LHCN-M2 (cell line): ENCODE results near the gene CYB5B. TPM values are rescaled to one million over a fixed set of nuclear protein-coding genes. Genes with fewer than 3 reads are reported as not detected.

Experiments used
- DNase-seq: peaks from one replicate; pipeline ENCODE4 v3.0.0-alpha.2; 2012; ENCODE audit warnings: low read depth
- total RNA-seq: library from RNA; depleted of rRNA; stranded (reverse); fragments of >200 nt; gene quantifications from 2 replicates; pipeline ENCODE4 v1.2.3, GENCODE V29; 2014

Gene CYB5B
- total RNA-seq, 1 experiment from 2014 or later, result 67.3 TPM

GRCh38 chr16:69483611-69484010 is 59.2 kb downstream of the CYB5B start:
- DNase-seq, result no peak

GRCh38 chr16:69485361-69485760 is 60.9 kb downstream of the CYB5B start:
- no peak for DNase-seq

DNA sequence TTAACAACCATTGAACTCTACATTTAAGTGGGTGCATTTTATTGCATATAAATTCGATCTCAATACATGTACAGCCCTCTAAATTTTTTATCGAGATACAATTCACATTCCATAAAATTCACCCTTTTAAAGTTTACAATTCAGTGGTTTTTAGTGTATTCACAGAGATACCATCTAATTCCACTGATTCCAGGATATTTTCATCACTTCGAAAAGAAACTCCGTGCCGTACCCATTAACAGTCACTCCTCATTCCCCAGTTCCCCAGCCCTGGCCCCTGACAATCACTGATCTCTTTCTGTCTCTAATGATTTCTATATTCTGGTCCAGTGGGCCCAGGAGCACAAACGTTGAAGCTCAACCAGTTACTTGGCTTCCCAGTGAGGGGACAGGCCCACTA is 61.4 kb downstream of the CYB5B start:
- no peak for DNase-seq

- no peak for DNase-seq
Measured at GRCh38 chr16:69486272-69486671, 61.9 kb downstream of the CYB5B start.

GRCh38 chr16:69486724-69487123 is 62.3 kb downstream of the CYB5B start:
- DNase-seq, result no peak

DNA sequence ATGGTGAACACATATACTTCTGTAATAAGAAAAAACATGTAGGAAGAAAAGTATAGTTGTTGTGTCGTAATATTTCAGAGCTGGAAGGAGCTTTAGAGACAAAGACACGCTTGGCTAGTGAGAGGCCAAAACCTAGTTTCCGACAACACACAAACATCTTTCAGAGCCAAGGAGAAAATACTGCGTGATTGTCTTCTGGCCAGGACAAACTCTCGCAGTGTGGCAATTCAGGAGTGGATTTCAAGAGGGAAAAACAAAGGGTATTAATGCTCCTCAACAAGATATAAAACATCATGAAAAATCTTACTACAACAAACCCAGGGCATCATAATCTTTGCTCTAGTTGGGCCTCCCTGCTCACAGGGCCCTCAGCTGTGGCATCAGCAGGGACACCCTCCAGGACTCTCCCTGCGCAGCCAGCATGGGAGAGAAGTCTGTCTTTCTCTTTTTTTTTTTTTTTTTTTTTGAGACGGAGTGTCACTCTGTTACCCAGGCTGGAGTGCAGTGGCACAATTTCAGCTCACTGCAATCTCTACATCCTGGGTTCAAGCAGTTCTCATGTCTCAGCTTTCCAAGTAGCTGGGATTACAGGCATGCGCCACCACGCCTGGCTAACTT is 66.4 kb downstream of the CYB5B start:
- no peak for DNase-seq

GRCh38 chr16:69494991-69495392 is 70.6 kb downstream of the CYB5B start:
- peak; percentile 13 for DNase-seq

DNA sequence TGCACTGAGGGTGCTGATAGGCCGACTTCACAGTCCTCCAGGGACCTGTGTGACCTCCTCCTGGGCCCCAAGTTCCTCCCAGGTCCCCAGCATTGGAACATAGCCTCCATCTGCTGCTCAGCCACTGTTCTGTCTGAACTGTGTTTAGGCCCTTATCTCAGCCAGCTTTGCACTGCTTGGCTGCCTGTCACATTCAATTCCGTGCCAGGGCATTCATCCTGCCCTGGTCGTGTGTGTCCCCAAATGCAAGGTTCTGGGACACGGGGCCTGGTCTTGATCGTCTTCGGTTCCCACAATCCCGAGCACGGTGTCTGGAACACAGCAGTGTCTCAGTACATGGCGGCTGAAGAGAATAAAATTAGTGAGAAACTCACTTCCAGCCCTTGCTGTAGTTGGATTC is 71.4 kb downstream of the CYB5B start:
- no peak for DNase-seq

DNA sequence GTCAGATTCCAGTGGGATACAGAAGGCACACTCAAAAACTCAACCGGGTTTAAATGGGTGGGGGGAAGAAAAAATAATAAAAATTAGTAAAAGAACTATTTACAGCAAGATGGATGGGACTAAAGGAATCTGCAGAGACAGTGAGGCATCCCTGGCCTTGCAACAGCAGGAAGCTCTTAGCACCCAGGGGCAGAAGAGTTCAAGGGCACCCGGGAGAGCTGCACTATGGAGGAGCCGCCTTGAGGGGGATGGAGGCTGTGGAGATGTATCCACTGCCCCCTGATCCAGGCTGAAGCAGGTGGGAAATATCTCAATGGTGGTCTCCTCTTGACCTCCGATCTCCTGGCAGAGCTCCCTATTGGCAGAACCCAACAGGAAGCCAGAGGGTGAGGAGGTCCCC is 72.0 kb downstream of the CYB5B start:
- DNase-seq, result no peak

- DNase-seq, result no peak
Measured at GRCh38 chr16:69496896-69497295, 72.5 kb downstream of the CYB5B start.

- no peak for DNase-seq
Measured at GRCh38 chr16:69497876-69498596, 73.6 kb downstream of the CYB5B start.

GRCh38 chr16:69498926-69499325 is 74.5 kb downstream of the CYB5B start:
- DNase-seq, result no peak

DNA sequence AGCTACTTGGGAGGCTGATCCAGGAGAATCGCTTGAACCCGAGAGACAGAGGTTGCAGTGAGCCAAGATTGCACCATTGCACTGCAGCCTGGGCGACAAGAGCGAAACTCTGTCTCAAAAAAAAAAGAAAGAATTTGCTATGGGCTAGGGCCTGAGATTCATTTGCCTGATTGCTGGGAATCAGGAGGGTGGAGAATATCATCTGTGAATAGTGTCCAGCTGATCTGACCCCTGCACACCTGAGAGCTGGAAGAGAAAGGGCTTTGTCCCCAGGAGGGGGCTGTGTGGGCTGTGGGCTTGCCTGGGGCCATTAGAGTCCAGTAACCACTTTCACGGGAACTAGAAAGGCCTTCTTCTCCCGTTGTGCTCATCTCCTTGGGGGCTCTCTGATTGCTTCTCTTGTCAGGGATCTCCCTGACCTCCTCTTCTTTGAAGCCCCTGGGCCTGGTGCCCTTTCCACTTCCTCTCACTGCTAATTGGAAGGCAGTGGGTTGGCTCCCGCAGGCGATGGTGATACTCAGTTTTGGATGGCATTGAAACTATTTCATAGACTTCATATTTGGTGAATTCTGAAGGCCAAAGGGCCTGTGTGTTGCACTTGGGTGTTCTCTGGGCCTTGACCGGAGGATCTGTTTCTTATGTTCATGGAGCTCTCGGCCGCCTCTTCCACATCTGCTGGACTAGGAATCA is 75.3 kb downstream of the CYB5B start:
- no peak for DNase-seq

DNA sequence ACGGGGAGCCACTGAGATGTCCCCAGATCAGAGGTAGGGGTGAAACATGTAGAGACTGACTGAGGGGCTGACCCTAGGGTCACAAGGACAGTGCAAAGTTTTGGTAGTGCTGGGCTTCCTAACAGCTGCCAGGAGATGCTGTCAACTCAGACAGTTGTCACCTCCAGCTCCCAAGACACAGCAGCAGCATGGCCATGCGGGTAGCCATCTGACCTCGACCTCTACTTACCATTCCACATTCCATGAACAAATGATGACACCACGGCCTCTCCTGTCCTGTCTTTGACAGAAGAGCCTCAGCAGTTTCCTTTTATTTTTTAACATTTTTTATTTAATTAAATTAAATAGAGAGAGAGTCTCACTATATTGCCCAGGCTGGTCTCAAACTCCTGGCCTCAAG is 76.1 kb downstream of the CYB5B start:
- DNase-seq, result no peak

GRCh38 chr16:69501956-69502745 is 77.7 kb downstream of the CYB5B start:
- peak; percentile 63 for DNase-seq

GRCh38 chr16:69503244-69503643 is 78.8 kb downstream of the CYB5B start:
- no peak for DNase-seq

DNA sequence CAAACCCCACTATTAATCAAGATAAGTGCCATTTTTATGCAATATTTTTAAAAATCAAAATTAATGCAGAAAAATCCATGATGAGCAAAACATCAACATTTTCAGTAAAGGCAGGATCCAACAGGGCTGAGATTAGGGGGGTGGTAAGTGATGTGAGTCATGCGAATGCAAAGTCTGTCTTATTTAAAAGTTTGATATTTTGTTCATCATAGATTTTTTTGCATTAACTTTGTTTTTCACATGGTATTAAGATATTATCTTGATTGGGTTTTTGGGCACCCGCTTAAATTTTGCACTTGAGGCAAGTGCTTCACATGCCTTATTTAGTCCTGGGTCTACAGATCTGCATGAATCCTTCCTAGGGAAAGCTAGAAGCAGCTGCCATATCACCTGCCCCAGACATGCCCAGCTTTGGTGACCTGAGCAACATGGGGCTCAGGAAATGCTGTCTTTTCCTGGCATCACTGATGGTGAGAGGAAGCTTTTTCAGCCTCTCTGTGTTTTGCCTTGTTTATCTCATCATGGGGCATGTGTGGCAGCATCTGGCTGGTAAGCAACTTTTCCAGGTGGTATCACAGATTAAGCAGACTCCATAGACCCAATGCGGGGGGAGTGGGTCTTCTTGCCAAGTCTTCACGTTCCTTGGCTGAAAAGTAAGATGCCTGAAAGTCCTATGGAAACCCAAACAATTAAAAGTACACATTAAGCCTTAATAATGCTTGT is 83.8 kb downstream of the CYB5B start:
- DNase-seq, result no peak

GRCh38 chr16:69509125-69509524 is 84.7 kb downstream of the CYB5B start:
- DNase-seq, result no peak

GRCh38 chr16:69511651-69512050 is 87.2 kb downstream of the CYB5B start:
- DNase-seq, result no peak

DNA sequence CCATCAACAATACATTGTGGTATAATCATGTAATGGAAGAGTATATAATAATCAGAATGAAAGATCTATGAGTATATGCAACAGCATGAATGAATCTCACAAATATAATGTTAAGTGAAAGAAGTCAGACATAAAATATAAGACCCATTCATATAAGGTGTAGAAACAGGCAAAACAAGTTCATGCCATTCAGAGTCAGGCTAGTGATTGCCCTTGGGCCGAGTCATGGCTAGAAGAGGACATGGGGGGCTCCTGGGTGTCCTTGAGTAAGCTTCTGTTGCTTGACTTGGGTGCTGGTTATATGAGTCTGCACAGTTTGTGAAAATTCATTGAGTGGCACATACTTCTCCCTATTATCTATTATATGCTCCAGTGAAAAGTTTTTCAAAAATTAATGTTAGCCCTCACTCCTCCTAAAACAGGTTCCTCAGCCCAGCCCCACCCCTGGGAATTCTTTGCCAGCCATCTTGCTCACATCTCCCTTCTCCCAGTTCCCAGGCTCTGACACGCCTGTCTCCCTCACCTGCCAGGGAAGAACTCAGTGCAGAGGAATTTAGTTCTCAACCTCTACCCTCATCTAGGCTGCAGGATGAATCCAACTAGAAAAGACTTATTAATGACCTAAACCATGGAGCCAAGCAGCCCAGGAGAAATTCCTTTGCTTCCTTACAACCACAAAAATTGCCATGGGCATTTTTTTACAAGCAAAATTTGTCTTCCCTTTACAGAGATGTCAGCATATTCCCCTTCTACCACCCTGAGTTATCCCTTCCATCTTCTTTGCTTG is 89.0 kb downstream of the CYB5B start:
- DNase-seq, result peak; percentile 55

GRCh38 chr16:69514356-69514755 is 89.9 kb downstream of the CYB5B start:
- no peak for DNase-seq
